GM18519 (cell line): ENCODE results near the gene DAPK1.
"Not testable (repeated sequence)": the region's sequence is repeated elsewhere in the genome, so short reads cannot be mapped to it uniquely, and the experiment has no call there.

Source experiments
- ATAC-seq: cut with Tn5 transposase; IDR thresholded peaks from one replicate; pipeline ENCODE4 v1.9.1; 2021; ENCODE audit warnings: mild to moderate bottlenecking, moderate library complexity; ENCODE audit not compliant: unreplicated experiment, low FRiP score

DAPK1 gene

GRCh38 chr9:87497080-87497603, 525 bp upstream of the DAPK1 start:
- no peak for ATAC-seq

DNA sequence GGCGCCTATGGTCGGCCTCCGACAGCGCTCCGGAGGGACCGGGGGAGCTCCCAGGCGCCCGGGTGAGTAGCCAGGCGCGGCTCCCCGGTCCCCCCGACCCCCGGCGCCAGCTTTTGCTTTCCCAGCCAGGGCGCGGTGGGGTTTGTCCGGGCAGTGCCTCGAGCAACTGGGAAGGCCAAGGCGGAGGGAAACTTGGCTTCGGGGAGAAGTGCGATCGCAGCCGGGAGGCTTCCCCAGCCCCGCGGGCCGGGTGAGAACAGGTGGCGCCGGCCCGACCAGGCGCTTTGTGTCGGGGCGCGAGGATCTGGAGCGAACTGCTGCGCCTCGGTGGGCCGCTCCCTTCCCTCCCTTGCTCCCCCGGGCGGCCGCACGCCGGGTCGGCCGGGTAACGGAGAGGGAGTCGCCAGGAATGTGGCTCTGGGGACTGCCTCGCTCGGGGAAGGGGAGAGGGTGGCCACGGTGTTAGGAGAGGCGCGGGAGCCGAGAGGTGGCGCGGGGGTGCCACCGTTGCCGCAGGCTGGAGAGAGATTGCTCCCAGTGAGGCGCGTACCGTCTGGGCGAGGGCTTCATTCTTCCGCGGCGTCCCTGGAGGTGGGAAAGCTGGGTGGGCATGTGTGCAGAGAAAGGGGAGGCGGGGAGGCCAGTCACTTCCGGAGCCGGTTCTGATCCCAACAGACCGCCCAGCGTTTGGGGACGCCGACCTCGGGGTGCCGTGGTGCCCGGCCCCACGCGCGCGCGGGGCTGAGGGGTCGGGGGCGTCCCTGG, 561 bp downstream of the DAPK1 start:
- ATAC-seq: peak; percentile 13

- ATAC-seq: no peak
Observed at GRCh38 chr9:87498811-87499360, 1.2 kb downstream of the DAPK1 start.

DNA sequence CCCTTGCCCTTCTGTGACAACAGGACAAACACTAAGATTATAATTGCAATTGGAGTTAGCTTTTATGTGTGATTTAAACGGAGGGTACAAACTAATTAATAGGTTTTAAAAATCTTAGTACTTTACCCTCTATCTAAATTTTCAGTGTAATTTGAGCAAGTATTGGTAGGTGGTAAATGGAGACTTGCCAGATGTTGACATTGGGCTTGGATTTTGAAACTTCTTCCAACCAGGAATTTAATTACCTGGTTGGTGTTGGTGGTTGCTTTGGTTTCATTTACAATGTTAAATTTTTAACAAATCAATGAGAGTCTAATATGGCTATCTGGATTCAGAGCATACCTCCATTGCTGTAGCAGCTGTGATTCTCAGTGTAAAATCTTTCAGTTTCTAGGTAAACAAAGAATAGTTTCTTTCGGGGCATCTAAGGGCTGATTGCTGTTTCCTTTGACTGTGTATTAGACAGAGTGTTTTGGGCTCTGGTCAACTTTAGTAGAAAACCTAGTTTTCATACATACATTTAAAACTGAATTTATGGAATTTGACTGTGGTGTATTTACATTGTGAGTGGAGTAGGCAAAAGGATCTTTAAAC, 1.9 kb downstream of the DAPK1 start:
- no peak for ATAC-seq

GRCh38 chr9:87500491-87501270, 3.0 kb downstream of the DAPK1 start:
- no peak for ATAC-seq

GRCh38 chr9:87501271-87501656, 3.6 kb downstream of the DAPK1 start:
- not testable (repeated sequence) for ATAC-seq

DNA sequence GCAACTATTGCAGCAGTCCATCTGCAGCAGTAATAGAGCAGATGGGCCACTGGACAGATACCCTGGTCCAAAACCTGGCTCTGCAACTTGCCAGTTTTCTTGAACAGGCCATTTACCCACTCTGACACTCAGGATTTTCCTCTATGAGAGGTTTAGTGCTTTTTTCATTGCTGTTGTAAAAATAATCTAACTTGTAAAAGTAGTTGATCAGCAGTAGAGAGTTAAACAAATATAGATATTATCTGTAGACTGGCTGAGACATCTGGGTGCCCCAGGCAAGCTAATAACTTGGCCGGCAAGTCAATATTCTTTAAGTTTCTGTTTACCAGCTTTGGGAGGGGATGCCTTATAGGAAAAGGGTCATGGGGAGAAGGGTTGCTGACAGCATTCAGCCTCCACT, 4.1 kb downstream of the DAPK1 start:
- no peak for ATAC-seq

DNA sequence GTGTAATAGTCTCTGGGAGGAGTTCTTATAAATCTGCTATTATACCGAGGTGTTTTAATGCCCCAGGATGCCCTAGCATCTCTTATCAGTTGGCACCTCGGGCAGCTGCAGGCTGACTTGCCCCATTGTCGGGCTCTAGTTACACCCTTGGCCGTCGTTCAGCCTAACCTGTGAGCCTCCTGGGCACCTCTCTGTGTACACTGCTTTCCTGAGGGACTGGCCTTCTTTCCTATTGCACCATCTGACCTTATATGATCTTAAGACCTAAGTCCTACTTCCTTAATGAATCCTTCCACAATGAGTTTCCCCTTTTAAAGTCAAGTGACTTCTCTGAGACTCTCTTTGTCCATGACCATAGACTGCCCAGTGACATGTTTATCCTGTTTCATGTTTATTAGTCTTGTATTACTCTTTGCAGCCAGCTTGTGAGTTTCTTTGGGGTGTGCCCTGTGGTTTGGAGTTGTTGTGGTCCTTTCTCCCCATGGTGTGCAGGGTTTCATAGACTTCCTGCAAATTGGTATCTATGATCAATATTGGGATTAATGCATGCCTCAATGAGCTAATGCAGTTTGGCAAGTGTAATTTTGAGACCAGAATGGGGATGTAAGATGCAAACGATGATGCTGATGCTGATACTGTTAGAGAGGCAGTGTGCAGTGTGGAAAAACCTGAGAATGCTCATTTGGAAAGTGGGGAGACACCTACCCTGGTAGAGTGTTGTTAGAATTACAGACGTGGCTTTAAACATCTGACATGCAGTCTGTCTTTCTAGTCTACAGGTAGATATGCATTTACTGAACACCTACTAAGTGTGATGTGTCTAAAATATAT, 4.9 kb downstream of the DAPK1 start:
- ATAC-seq: no peak

DNA sequence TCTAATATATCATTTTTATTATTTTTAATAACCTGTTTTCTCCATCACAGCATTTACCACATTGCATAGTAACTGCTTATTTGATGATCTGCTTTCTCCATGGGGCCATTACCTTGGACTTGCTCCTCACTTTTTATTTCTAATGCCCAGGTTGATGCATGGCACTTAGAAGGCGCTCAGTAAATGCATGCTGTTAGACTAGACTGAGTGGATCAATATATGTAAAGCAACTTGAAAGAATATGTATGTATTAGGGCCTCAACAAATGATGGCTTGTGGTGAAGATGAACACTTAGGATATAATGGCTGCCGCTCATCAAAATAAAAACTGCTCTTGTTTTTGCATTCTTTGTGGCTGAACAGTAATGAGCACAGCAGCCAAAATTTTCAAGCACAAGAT, 5.8 kb downstream of the DAPK1 start:
- no peak for ATAC-seq

DNA sequence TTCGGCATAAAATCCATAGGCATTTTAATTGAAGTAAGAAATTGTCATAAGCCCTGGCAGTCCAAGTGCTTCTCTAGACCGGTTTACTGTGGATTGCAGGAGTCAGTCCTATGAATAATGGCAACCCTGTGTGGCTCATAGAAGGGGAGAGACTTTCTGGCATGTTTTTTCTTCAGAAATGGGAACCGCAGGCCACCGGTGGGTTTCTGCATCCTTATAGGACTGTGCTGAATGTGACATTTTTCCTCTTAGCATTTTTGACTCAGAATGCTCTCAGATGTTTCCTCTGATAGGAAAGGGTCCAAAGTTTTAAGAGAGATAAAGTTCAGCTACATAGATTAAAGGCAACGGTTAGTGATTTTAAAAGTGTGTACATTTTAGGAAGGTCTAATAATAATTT, 6.3 kb downstream of the DAPK1 start:
- no peak for ATAC-seq

DNA sequence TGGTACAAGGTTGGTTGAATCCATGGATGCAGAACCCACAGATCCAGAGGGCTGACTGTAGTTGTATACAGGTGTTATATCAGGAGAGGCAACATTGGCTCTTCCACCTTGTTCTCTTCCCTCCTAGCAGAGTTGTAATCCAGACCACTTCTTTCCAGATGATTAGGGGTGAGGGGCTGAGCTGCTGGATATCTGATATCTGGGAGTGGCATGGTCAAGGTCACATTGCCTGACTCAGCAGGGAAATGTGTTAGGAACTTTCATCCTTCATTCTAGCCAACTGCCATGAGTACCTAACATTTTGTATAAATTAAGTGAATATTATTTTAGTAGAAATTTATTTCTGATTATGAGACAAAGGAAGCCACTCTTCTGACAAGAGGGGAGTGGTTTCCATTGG, 7.3 kb downstream of the DAPK1 start:
- no peak for ATAC-seq

DNA sequence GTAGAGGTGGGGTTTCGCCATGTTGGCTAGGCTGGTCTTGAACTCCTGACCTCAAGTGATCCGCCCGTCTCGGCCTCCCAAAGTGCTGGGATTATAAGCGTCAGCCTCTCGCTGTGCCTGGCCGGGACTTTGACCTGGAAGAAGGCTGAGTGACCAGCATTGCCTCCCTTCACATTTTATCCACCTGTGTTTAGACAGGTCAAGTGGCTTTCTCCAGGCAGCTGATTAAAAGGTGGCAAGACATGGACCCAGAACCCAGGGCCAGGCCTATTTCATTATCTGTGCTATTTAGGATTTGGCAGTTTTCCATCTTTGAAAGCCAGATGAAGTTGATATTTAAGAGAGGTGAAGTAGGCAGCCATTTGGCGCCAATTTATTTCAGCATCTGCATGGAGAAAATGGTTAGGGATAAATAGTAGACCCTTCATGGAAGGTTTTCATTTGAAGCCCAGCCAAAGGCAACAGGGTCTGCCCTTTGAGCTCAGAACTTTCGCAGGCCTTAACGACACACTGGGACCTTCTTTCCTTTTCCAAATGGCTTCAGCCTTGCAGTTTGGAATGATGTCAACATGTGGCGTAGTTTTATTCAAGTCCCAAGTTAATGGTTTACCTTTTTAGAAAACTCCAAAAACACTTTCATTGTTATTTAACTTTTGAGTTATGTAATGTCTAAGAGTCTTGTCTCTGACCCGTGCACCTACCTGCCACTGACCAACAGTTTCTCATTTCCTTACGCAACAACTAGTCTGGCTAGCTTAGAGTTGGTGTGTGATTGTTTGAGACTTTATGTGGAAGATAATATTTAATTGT, 8.4 kb downstream of the DAPK1 start:
- no peak for ATAC-seq

DNA sequence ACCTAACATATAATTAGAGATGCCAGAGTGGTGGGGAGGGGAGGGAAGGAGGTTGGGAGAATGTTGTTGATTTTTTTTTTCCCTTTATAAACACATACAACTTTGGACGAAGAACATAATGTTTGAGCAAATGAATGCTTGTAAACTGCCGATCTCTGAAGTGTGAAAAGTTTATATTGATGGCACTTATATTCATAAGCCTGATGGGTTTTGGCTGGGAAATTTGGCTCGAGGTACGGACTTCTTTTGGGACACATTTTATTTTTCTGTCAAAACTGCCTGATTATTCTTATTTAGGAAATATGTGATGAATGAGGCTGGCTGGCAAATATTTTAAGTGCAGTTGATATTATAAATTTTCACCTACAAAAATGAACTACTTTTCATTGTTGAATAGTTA, 9.9 kb downstream of the DAPK1 start:
- ATAC-seq: no peak

DNA sequence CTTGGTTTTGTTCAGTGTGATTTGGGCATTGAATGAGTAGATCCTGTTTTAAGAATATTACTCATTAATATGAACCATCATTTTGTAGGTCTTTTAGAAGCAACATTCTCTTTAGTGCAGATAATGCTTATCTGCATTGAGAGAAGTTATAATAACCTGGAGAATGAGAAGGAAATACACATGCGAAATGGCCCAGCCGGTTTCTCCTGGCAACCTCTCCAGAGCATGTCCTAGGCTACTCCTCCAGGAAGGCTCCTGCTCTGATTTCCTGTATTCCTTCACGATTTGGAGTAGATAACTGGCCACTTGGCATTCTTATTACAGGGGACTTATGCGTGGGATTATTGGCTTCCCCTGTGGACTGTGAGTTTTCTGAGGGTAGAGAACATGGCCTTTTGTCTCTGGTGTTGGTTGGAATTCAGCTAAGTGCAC, 12.6 kb downstream of the DAPK1 start:
- ATAC-seq: no peak

GRCh38 chr9:87512311-87512710, 14.6 kb downstream of the DAPK1 start:
- ATAC-seq: no peak

GRCh38 chr9:87513161-87513560, 15.5 kb downstream of the DAPK1 start:
- no peak for ATAC-seq

GRCh38 chr9:87513880-87514535, 16.3 kb downstream of the DAPK1 start:
- ATAC-seq: no peak

DNA sequence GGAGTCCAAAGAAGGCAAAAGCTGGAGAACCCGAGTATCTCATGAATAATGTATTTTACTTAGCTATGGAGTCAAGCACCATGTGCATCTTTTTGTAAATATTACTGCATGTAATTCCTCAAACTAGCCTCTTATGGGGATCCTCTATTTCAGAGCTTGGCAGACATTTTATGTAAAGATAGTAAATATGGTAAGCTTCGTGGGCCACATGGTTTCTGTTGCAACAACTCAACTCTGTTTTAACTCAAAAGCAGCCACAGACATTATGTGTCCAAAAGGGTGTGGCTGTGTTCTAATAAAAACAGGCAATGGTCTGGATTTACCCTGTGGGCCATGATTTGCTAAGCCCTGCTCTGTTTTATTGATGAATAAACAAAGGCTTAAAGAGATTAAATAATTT, 17.3 kb downstream of the DAPK1 start:
- ATAC-seq: no peak
